Endothelial cell (in vitro differentiated cells): ENCODE data around the gene MAVS. TPM values are rescaled to one million over a fixed set of nuclear protein-coding genes. Genes with fewer than 3 reads are reported as not detected.

Experiments used
- DNase-seq: peaks from one replicate; pipeline ENCODE4 v3.0.0; 2021; ENCODE audit warnings: low spot score
- H3K27ac Mint-ChIP-seq: one replicate; pipeline ENCODE4 v1.8.0; 2021; ENCODE audit warnings: mixed read lengths, inconsistent platforms; ENCODE audit not compliant: unreplicated experiment
- H3K27me3 Mint-ChIP-seq: one replicate; pipeline ENCODE4 v1.8.0; 2021; ENCODE audit warnings: mild to moderate bottlenecking, moderate library complexity, mixed read lengths, inconsistent platforms; ENCODE audit not compliant: unreplicated experiment
- H3K36me3 Mint-ChIP-seq: one replicate; pipeline ENCODE4 v1.8.0; 2021; ENCODE audit warnings: mild to moderate bottlenecking, low read depth, mixed read lengths, inconsistent platforms; ENCODE audit not compliant: unreplicated experiment
- H3K4me1 Mint-ChIP-seq: one replicate; pipeline ENCODE4 v1.8.0; 2021; ENCODE audit warnings: mild to moderate bottlenecking, mixed read lengths, inconsistent platforms; ENCODE audit not compliant: unreplicated experiment
- H3K4me3 Mint-ChIP-seq: one replicate; pipeline ENCODE4 v1.8.0; 2021; ENCODE audit warnings: mild to moderate bottlenecking, mixed read lengths, inconsistent platforms; ENCODE audit not compliant: unreplicated experiment
- H3K9me3 Mint-ChIP-seq: one replicate; pipeline ENCODE4 v1.8.0; 2021; ENCODE audit warnings: mixed read lengths, inconsistent platforms; ENCODE audit not compliant: unreplicated experiment
- total RNA-seq: library from RNA; stranded (reverse); fragmentation: NEBNext Ultra II Directional; extraction: Animal tissue kit (Norgen Biotek cat#: 25700); gene quantifications from one replicate; pipeline ENCODE4 v1.2.1, GENCODE V29; 2021; ENCODE audit not compliant: unreplicated experiment
- TF ChIP-seq, protein P1 (sequence below): fragments of 200-600 bp; sonication (generic); IDR thresholded peaks from one replicate; pipeline ENCODE4 v1.5.0; 2021; ENCODE audit warnings: antibody characterized with exemption; ENCODE audit not compliant: unreplicated experiment

The MAVS gene
- total RNA-seq, 1 donor from 2014 or later: 111 TPM

DNA sequence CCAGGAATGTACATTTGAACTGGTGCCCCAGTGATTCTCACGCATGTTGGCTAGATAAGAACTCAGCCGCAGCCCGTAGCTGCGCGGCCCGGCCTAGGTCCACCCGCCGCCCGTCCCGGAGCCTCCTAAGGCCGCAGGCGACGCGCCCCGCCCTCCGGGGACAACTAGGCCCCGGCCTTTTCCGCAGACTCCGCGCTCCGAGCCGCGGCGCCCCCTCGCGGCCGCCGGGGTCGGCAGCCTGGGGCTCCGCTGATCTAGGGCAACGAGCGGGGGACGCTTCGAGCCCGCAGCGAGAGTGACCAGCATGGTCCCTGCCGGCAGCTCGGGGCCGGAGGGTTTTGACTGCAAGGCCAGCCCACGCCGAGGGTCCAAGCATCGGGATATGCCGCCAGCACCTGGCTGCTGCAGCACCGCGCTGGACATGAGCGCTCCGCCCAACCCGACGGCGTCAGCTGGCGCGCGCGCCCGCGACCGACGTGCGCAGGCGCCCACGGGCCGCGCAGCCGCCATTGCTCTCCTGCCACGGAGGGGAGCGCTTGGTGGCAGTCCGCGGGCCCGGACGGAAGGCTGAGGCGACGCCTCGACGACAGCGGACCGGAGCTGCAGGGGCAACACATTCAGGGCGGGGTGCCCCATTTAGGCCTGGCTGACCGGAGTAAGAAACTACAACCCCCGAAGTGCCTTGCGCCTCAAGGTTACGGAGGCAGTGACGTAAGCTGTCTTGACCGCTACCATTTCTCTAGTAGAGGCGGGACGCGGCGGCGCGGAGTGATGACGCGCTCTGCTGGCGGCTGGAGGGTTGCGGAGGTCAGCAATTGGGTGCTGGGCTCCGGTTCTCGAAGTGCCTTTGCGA, 26.4 kb upstream of the MAVS start, which contains the start of gene AP5S1:
TSS of gene AP5S1 (plus strand) at position 500 of the 853 bp plus-strand sequence. CDS start 1,571 bp downstream, outside the sequence.
- TF ChIP-seq, protein P1, sequence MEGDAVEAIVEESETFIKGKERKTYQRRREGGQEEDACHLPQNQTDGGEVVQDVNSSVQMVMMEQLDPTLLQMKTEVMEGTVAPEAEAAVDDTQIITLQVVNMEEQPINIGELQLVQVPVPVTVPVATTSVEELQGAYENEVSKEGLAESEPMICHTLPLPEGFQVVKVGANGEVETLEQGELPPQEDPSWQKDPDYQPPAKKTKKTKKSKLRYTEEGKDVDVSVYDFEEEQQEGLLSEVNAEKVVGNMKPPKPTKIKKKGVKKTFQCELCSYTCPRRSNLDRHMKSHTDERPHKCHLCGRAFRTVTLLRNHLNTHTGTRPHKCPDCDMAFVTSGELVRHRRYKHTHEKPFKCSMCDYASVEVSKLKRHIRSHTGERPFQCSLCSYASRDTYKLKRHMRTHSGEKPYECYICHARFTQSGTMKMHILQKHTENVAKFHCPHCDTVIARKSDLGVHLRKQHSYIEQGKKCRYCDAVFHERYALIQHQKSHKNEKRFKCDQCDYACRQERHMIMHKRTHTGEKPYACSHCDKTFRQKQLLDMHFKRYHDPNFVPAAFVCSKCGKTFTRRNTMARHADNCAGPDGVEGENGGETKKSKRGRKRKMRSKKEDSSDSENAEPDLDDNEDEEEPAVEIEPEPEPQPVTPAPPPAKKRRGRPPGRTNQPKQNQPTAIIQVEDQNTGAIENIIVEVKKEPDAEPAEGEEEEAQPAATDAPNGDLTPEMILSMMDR: peak; percentile 96
- H3K9me3 Mint-ChIP-seq: no peaks in the 10 kb centered on the region
- peaks cover 18% of the 10 kb centered on the region for H3K4me1 Mint-ChIP-seq
- peak within 1 kb of the TSS; percentile 97 for H3K27ac Mint-ChIP-seq
- peak; percentile 96 for DNase-seq
- peaks cover 4% of the 10 kb centered on the region for H3K36me3 Mint-ChIP-seq
- H3K27me3 Mint-ChIP-seq: peaks cover 8% of the 10 kb centered on the region
- peak within 1 kb of the TSS; percentile 95 for H3K4me3 Mint-ChIP-seq

DNA sequence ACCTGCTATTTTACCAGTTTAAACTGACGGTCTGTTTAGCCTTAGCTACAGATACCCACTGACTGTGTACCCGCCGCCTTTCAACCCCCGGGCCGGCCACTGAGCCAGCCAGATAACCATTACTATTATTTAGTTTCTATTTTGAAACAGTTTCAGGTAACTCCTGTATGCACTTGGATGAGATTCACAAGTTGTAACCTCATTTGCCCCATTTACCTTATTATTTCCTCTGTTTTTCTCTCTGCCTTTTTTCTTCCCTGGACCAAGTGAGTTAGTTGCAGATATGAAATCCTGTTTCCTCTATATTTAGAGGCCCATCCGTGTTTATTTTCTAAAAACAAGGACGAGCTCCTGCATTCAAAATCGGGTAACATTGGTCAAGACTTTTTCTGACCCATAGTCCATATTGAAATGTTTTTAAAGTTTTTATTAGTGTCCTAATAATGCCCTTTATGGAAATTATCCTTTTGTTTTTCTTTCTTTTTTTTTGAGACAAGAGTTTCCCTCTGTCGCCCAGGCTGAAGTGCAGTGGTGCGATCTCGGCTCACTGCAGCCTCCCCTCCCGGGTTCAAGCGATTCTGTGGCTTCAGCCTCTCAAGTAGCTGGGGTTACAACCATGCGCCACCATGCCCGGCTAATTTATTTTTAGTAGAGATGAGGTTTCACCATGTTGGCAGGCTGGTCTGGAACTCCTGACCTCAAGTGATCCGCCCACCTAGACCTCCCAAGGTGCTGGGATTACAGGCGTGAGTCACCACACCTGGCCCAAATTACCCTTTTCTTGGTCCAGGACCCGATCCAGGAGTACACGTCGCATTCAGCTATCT, 25.5 kb upstream of the MAVS start:
- H3K4me1 Mint-ChIP-seq: peaks cover 14% of the 10 kb centered on the region
- no peak for DNase-seq
- TF ChIP-seq, protein P1: no peak
- H3K27me3 Mint-ChIP-seq: peaks cover 8% of the 10 kb centered on the region
- peaks cover 4% of the 10 kb centered on the region for H3K36me3 Mint-ChIP-seq
- H3K9me3 Mint-ChIP-seq: no peaks in the 10 kb centered on the region
- peak overlapping the region; percentile 97 for H3K27ac Mint-ChIP-seq
- H3K4me3 Mint-ChIP-seq: peak overlapping the region; percentile 95

DNA sequence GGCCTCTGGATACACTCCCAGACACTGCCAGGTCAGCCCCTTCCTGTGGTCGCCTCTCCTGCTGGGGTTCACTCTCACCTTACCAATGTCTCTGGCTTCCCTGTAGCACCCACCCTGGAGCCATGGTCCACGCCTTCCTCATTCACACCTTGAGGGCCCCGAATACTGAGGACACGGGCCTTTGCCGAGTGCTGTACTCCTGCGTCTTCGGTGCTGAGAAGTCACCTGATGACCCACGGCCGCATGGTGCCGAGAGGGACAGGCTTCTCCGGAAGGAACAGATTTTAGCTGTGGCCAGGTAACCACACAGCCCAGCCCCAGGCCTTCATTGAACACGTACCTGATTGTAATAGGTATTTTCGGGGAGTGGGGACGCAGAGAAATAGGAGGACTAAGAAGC, 24.6 kb upstream of the MAVS start:
- H3K36me3 Mint-ChIP-seq: peaks cover 6% of the 10 kb centered on the region
- peaks cover 5% of the 10 kb centered on the region for H3K27me3 Mint-ChIP-seq
- H3K9me3 Mint-ChIP-seq: no peaks in the 10 kb centered on the region
- H3K27ac Mint-ChIP-seq: peak overlapping the region; percentile 37
- H3K4me1 Mint-ChIP-seq: peaks cover 14% of the 10 kb centered on the region
- TF ChIP-seq, protein P1: no peak
- H3K4me3 Mint-ChIP-seq: peak overlapping the region; percentile 68
- no peak for DNase-seq

DNA sequence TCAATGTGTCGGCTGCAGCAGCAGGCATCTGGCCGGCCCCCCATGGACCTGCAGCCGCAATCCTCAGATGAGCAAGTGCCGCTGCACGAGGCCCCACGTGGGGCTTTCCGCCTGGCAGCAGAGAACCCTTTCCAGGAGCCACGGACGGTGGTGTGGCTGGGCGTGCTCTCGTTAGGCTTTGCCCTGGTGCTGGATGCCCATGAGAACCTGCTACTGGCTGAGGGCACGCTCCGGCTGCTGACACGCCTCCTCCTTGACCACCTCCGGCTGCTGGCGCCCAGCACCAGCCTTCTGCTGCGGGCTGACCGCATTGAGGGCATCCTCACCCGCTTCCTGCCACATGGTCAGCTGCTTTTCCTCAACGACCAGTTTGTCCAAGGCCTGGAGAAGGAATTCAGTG, 22.8 kb upstream of the MAVS start:
- no peak for DNase-seq
- H3K27me3 Mint-ChIP-seq: peaks cover 5% of the 10 kb centered on the region
- H3K4me1 Mint-ChIP-seq: peaks cover 12% of the 10 kb centered on the region
- no peak overlapping the region for H3K27ac Mint-ChIP-seq
- H3K4me3 Mint-ChIP-seq: no peak overlapping the region
- peaks cover 7% of the 10 kb centered on the region for H3K36me3 Mint-ChIP-seq
- H3K9me3 Mint-ChIP-seq: no peaks in the 10 kb centered on the region
- TF ChIP-seq, protein P1: no peak
